ENCODE results near the gene PNPLA3.

The PNPLA3 gene

DNA sequence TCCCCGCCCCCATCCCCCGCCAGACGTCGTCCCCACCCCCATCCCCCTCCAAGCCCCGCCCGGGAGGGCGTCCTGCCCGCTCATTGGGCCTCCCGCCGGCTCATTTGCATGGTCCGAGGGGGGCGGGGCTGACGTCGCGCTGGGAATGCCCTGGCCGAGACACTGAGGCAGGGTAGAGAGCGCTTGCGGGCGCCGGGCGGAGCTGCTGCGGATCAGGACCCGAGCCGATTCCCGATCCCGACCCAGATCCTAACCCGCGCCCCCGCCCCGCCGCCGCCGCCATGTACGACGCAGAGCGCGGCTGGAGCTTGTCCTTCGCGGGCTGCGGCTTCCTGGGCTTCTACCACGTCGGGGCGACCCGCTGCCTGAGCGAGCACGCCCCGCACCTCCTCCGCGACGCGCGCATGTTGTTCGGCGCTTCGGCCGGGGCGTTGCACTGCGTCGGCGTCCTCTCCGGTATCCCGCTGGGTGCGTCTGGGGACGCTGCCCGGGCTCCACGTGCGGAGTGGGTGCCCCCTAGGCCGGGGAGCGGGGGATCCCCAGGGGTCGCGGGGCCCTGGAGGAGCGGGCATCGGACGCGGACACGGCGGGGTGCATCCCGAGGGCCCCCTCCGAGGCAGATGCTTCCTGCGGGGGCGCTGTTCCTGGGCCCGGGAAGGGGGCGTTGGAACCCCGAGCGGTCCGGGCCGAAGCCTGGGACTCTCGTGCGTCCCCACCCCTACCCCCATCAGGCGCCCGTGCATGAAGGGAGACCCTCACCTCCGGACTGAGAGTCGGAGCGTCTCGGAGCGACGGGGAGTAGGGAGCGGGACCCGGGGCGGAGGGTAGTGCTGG lies at the start of gene PNPLA3:
Gene PNPLA3, plus strand, starts transcription at position 175 of the 834 bp plus-strand sequence. Its CDS starts 107 bp downstream, at position 282.
- DNase-seq: no peak

- DNase-seq: no peak
Measured at GRCh38 chr22:43876866-43877509, 46.6 kb upstream of the PNPLA3 start.

DNA sequence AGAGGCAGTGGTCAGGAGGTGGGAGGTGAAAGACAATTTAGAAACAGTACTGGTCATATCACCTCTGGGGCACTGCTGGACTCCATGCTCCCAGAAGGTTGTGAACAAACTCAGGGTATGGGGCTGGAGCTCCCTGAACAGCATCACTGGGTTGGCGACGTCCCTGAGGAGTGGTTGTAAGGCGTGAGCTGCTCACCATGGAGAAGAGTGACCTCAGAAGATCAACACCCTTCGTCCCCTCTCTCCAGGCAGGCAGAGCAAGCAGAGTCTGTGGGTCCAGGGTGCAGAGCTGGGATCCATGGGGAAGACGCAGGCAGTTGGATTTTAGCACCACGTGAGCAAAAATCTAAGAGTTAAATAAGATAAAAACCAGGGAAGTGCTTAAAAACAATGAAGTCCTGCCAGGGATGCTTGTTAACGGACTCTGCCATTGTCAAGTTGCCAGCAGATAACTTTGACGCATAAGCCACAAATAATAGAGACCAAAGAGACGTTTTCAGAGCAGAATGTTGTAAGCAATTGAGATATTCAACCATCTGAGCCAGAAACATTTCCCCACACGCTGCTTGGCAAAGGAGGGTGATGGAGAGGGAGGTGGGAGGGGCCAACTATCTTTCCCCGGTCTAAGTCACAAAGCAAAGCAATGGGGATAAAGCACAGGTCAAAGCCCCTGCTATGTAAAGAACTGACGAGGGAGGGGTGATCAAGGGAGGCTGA lies 45.4 kb upstream of the PNPLA3 start:
- no peak for DNase-seq

DNA sequence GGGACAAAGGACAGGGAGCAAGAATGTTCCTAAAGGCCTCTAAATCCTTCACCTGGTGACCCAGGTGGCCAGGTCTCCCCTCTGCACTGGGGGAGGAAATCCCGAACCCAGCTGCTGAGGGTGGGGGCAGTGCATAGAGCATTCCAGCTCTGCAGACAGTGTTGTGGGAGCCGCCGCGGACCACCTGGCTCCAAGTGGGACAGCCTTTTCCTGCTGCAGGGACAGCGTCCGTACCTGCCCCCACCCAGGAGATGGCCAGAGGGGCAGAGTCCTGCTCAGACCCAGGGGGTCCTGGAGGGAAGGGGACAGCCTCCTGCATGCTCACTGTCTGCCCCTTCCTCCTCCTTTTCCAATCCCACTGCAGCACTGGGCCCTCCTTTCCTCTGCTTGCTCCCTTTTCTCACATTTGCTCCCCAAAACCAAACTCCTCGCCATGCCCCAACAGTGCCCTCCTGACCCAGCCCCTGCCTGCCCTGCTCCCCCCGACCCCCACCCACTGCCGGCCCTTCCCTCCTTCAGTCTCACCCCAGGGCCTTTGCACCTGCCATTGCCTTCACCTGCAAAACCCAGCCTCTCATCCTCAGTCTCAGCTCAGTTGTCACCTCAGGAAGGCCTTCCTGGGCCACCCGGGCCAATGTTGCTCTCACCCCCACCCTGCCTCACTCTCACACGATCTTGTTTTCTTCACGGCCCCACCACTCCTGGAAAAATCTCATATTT lies 44.6 kb upstream of the PNPLA3 start:
- DNase-seq: no peak

DNA sequence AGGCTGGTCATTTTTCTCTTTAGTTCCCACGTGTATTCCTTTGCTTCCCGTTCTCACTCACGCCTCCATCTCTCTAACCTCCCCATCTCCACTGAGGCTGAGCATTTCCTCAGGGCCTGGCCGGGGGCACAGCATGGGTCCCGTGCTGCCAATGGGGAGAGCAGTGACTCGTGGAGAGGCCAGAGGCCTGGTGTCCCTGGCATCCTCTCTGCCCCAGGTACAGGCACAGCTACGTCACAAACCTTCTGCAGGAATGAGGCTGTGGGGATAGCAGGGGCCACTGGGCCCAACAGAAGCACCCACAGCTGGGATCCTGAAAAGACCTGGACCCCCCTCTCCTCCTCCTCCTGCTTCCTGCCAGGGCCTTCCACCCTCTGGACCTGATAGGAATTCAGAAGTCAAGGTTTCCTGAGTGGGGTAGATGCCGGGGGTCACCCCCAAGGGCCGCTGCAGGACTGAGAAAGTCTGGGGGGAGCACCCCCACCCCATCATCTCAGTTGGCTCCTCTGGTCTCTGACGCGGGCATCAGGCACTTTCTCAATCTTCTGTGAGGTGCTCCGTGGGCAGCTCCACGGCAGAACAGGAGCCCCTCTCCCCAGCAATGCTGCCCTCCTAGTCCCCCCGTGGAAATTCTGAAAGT lies 43.6 kb upstream of the PNPLA3 start:
- DNase-seq: no peak

- no peak for DNase-seq
Measured at GRCh38 chr22:43880541-43880991, 43.0 kb upstream of the PNPLA3 start.

DNA sequence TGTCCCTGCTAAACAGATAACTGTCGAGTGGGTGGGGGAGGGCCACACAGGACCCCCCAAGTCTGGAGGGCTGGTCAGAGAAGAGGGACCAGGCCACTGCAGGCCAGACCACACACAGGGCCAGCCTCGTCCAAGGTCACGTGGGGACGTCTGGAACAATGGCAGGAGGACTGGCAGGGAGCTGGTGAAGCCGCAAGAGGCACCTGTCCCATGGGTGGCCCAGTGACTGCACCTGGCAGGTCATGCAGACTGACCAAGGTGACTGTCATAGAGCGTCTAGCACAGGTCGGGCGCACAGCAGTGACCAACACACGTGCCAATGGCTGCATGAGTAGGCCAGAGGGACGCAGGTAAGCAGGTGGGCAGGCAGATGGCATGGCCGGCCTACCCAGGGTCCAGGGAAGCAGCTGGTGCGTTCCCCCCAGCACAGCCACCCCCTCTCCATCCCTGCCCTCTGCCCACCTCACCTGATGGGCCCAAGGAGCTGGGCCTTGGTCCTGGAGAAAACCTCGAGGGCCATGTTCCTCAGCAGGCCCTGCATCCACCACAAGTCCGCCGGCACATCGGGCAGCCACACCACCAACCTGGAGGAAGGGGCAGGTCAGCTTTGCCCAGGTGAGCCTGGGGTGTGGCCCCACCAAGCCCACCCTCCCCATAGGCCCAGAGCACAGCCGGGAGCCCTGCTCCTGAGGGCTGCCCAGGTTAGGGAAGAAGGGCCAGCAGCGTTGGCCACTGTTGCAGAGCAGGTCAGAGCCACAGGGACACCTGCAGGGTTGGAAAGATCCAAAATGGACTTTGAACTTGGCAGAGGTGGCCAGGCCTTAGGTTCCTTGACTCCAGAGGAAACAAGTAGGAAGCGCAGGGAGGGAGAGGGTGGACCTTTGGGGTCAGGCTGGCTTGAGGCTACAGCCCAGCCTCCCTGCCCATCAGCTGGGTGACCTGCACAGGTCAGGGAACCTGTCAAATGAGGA lies 42.2 kb upstream of the PNPLA3 start:
- DNase-seq: no peak

GRCh38 chr22:43882122-43882767 lies 41.4 kb upstream of the PNPLA3 start:
- DNase-seq: no peak

GRCh38 chr22:43883012-43883661 lies 40.5 kb upstream of the PNPLA3 start:
- no peak for DNase-seq

DNA sequence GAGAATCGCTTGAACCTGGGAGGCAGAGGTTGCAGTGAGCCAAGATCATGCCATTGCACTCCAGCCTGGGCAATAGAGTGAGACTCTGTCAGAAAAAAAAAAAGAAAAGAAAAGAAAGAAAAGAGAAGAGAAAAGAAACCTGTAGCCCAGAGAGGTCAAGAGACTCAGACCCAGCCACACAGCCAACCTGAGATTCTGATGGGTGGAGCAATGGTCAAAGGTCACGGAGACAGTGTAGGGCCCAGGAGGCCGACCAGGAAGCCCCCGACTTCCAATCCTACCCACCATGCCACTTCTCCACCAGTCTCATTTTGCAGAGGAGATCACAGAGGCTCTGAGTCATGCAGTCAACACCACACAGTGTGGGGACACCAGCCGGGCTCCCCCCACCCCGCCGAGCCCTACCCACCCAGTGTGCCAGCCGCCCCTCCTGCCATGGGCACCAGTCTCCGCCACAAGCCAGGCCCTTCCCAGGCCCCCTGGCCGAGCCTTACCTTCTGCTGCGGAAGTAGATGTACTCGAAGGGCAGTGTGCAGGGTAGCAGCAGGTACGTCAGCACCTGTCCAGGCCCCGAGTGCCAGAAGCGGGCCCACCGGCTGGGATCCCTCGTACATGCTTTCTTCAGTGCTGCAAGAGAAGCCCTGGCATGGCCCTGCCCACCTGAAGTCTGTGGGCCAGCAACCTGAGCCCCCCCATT lies 39.7 kb upstream of the PNPLA3 start:
- no peak for DNase-seq

- no peak for DNase-seq
Measured at GRCh38 chr22:43884600-43885318, 38.8 kb upstream of the PNPLA3 start.

- DNase-seq: no peak
Measured at GRCh38 chr22:43885319-43885671, 38.3 kb upstream of the PNPLA3 start.

GRCh38 chr22:43885786-43886185 lies 37.8 kb upstream of the PNPLA3 start:
- DNase-seq: no peak

GRCh38 chr22:43886231-43886630 lies 37.4 kb upstream of the PNPLA3 start:
- no peak for DNase-seq

DNA sequence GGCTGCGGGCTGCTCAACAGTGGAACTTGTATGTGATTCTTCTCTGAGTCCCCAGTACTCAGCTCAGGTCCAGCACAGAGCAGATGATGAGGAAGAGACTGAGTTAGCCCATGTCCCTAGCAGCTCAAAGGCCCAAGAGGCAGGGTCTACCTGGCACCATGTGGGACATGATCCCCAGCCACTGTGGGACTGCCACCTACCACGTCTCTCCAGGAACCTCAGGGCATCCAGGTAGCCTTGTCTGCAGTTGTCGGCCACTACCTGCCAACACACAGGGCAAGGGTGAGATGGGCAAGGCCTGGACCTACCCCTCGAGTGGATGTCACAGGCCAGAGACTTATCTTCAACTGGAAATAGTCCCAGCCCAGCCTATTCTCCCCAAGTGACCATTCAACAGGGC lies 36.2 kb upstream of the PNPLA3 start:
- DNase-seq: no peak

DNA sequence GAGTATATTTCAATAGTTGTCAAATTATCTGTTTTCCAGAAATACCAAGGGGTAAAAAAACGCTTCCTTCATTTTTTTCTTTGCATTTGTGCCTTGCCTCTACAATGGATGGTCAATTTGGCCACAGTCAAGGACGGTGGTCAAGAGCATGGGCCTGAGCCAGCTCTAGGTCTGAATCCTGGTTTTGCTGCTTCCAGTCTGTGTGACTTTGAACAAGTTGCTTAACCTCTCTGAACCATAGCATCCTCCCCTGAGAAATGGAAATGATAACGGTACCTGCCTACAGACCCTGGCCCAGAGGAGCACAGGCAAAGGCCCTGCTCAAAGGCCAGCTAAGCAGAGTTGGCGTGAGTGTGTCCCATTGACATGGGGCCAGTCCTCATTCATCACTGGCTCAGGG lies 34.9 kb upstream of the PNPLA3 start:
- DNase-seq: no peak

GRCh38 chr22:43889201-43889859 lies 34.3 kb upstream of the PNPLA3 start:
- no peak for DNase-seq

- no peak for DNase-seq
Measured at GRCh38 chr22:43889860-43890253, 33.7 kb upstream of the PNPLA3 start.

Data from SIG-M5 (cell line).